NT2/D1 (cell line): ENCODE results near the gene SYN1.

Experiments used
- YY1 ChIP-seq: IDR thresholded peaks from 2 replicates; pipeline ENCODE4 v1.6.1; 2011; ENCODE audit not compliant: insufficient read length, insufficient read depth
- ZNF274 ChIP-seq: IDR thresholded peaks from 2 replicates; pipeline ENCODE4 v1.6.1; 2011; ENCODE audit warnings: mild to moderate bottlenecking, low read depth, low read length

DNA sequence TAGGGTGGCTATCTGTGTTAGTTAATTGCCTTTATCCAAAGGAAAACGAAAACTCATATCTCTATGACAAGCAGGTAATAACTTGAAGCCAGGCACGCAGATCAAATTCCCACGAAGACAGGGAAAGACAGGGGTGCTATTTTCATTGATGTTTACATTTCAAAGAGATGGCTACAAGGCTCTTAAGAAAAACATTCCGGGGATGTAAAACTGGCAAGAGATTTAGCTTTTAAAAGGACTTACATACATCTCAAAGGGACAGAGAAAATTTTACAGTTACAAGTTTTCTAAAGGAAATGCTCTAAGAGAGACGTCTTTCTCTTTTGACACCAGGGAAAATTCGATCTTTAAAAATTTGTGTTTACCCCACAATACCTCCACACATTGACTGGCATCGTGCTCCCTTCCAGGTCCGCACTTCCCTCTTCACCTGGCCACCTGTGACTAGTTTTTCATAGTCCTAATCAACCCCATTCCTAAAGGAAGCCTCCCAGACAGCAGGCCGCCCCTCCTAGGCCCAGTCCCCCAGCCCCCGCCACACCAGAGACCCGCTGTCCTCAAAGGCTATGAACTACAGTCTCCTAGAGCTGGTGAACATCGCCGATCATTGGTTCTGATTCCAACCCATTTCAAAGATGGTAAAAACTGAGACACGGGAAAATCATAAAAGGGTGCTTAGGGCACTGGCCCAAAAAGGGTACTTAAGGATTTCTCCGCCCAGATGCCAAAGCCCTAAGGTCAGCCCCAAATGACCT lies 59.3 kb downstream of the SYN1 start:
- TF ChIP-seq ZNF274 (no peak), YY1 (no peak)
